Measurements from ENCODE around the gene PRKCE. TPM values are rescaled to one million over a fixed set of nuclear protein-coding genes. Genes with fewer than 3 reads are reported as not detected.

PRKCE gene
- total RNA-seq, 2 donors from 2014 or later = 5.8 to 18.1 TPM

DNA sequence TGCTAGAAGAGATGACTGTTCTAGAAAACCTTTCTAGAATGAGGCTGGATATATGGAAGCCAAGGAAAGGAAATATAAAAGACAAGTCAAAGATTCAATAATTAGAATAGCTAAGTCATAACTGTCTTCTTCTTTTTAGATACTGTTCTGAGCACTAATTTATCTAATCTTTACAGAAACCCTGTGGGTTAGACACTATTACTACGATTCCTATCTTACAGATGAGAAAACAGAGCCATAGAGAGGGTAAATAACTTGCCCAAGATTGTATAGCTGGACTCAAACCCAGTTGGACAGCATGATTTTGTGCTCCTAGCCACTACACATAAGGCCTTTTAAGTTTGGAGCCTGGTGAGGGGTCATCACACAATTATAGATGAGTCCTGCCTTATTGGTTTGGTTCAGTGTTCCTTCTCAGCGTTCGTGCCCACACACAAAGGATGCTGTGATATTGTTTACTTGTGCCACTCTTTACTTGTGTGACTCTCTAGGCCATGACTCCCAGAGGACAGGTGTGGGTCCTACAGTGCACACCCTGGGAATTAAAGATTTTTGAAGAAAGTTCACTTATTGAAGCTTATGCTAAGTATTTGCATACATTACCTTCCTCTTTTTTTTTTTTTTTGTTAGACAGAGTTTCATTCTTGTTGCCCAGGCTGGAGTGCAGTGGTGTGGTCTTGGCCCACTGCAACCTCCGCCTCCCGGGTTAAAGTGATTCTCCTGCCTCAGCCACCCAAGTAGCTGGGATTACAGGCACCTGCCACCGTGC lies 153.7 kb downstream of the PRKCE start:
- H3K4me1 ChIP-seq (ENCODE audit: control insufficient read depth in 1 of 2, low read depth in 2 of 2) = no peaks in the 10 kb centered on the region
- DNase-seq (ENCODE audit: low spot score) (no peak), ATAC-seq (ENCODE audit: insufficient number of reproducible peaks, low FRiP score, low read depth) (no peak)
- TF ChIP-seq, protein P1, sequence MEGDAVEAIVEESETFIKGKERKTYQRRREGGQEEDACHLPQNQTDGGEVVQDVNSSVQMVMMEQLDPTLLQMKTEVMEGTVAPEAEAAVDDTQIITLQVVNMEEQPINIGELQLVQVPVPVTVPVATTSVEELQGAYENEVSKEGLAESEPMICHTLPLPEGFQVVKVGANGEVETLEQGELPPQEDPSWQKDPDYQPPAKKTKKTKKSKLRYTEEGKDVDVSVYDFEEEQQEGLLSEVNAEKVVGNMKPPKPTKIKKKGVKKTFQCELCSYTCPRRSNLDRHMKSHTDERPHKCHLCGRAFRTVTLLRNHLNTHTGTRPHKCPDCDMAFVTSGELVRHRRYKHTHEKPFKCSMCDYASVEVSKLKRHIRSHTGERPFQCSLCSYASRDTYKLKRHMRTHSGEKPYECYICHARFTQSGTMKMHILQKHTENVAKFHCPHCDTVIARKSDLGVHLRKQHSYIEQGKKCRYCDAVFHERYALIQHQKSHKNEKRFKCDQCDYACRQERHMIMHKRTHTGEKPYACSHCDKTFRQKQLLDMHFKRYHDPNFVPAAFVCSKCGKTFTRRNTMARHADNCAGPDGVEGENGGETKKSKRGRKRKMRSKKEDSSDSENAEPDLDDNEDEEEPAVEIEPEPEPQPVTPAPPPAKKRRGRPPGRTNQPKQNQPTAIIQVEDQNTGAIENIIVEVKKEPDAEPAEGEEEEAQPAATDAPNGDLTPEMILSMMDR (IDR thresholded peaks at IDR 0.05) = no peak
- no peaks in the 10 kb centered on the region for H3K36me3 ChIP-seq
- no peak overlapping the region for H3K4me3 ChIP-seq
- H3K27ac ChIP-seq = no peak overlapping the region
- no peaks in the 10 kb centered on the region for H3K27me3 ChIP-seq (replicated peaks; ENCODE audit: insufficient read depth)
- H3K9me3 ChIP-seq = no peaks in the 10 kb centered on the region

DNA sequence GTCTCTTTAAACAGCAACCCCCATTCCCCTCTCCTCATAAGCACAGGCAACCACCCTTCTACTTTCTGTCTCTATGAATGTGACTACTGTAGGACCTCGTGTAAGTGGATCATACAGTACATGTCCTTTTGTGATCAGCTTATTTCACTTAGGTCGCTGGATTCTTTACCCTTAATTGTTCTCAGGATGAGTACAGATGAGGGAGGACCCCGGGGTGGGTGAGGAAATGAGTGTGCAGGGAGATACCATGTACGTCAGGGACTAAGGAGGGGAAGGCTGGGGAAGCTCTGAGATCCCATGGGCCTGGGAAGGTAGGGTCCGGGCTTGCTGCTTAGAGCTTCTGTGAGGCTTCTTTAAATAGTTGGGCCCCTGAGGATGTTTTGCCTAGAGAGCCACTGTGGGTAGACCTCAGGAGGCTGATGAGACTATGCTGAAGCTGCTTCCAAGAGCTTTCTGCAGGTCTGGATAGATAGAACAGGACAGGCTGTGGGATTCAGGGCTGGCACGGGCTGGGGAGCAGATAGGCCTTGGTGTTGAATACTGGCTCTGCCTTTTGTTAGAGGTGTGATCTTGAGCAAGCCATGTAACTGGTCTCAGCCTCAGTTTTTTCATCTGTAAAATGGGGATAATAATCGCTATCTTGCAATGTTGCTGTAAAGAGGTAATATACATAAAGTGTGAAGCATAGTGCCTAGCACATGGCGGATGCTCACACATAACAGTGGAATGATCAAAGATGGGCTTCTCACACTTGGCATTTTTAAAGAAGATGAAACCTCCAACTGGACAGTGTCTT lies 155.3 kb downstream of the PRKCE start:
- DNase-seq (ENCODE audit: low spot score) = no peak
- H3K27ac ChIP-seq = no peak overlapping the region
- no peaks in the 10 kb centered on the region for H3K9me3 ChIP-seq
- H3K4me1 ChIP-seq (ENCODE audit: control insufficient read depth in 1 of 2, low read depth in 2 of 2) = no peaks in the 10 kb centered on the region
- H3K36me3 ChIP-seq = no peaks in the 10 kb centered on the region
- ATAC-seq (ENCODE audit: insufficient number of reproducible peaks, low FRiP score, low read depth) = no peak
- TF ChIP-seq, protein P1 (IDR thresholded peaks at IDR 0.05) = no peak
- H3K4me3 ChIP-seq = no peak overlapping the region
- no peaks in the 10 kb centered on the region for H3K27me3 ChIP-seq (replicated peaks; ENCODE audit: insufficient read depth)

- no peak for DNase-seq (ENCODE audit: low spot score)
- Histone ChIP-seq H3K4me1 (ENCODE audit: control insufficient read depth in 1 of 2, low read depth in 2 of 2) (no peaks in the 10 kb centered on the region), H3K4me3 (no peak overlapping the region), H3K27ac (no peak overlapping the region), H3K36me3 (no peaks in the 10 kb centered on the region), H3K27me3 (replicated peaks; ENCODE audit: insufficient read depth) (no peaks in the 10 kb centered on the region), H3K9me3 (no peaks in the 10 kb centered on the region)
- TF ChIP-seq, protein P1 (IDR thresholded peaks at IDR 0.05) = no peak
- no peak for ATAC-seq (ENCODE audit: insufficient number of reproducible peaks, low FRiP score, low read depth)
Observed at GRCh38 chr2:45808294-45808800, 156.9 kb downstream of the PRKCE start.

GRCh38 chr2:45809205-45809604 lies 157.7 kb downstream of the PRKCE start:
- Histone ChIP-seq H3K36me3 (no peaks in the 10 kb centered on the region), H3K9me3 (no peaks in the 10 kb centered on the region), H3K4me3 (no peak overlapping the region), H3K27ac (no peak overlapping the region), H3K27me3 (replicated peaks; ENCODE audit: insufficient read depth) (no peaks in the 10 kb centered on the region), H3K4me1 (ENCODE audit: control insufficient read depth in 1 of 2, low read depth in 2 of 2) (no peaks in the 10 kb centered on the region)
- TF ChIP-seq, protein P1 (IDR thresholded peaks at IDR 0.05) = no peak
- DNase-seq (ENCODE audit: low spot score) (no peak), ATAC-seq (ENCODE audit: insufficient number of reproducible peaks, low FRiP score, low read depth) (no peak)

GRCh38 chr2:45812011-45812500 lies 160.6 kb downstream of the PRKCE start:
- TF ChIP-seq, protein P1 (IDR thresholded peaks at IDR 0.05) = no peak
- DNase-seq (ENCODE audit: low spot score) (no peak), ATAC-seq (ENCODE audit: insufficient number of reproducible peaks, low FRiP score, low read depth) (no peak)
- Histone ChIP-seq H3K9me3 (no peaks in the 10 kb centered on the region), H3K27ac (no peak overlapping the region), H3K4me1 (ENCODE audit: control insufficient read depth in 1 of 2, low read depth in 2 of 2) (peaks cover 3 to 13% of the 10 kb centered on the region in 2 donors), H3K27me3 (replicated peaks; ENCODE audit: insufficient read depth) (no peaks in the 10 kb centered on the region), H3K4me3 (no peak overlapping the region), H3K36me3 (no peaks in the 10 kb centered on the region)
